ENCODE results near the gene ZKSCAN5.

DNA sequence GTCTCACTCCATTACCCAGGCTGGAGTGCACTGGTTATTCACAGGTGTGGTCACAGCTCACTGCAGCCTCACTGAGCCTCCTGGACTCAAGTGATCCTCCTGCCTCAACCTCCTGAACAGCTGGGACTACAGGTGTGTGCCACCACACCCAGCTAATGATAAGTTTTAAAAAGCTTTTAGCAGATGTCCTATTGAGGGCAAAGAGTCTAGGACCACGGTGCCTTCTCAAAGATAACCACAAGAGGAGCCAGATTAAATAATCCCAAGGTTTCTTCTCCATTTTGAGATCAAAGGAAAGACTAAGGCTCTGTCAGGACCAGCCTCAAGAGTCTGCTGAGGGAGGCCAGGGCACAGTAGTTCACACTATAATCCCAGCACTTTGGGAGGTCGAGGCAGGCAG is 43.2 kb upstream of the ZKSCAN5 start:
- TF ChIP-seq CTCF (conservative IDR thresholded peaks at IDR 0.05; ENCODE audit: low read depth in 2 of 2) (0 out of 4 replicates have a peak, but pooled peaks of 1 of the 2 experiments have one; percentile 11), EZH2 (IDR thresholded peaks at IDR 0.05; ENCODE audit: low read depth, unreplicated experiment) (no peak), NANOG (IDR thresholded peaks at IDR 0.05; ENCODE audit: borderline replicate concordance) (no peak), REST (IDR thresholded peaks at IDR 0.05; ENCODE audit: unreplicated experiment) (no peak), ZNF462 (CRISPR knock-in tag; IDR thresholded peaks at IDR 0.05) (no peak), EZH2phosphoT487 (IDR thresholded peaks at IDR 0.05; ENCODE audit: unreplicated experiment) (no peak)
